SK-N-SH (cell line): ENCODE measurements around the gene UTY. TPM values are rescaled to one million over a fixed set of nuclear protein-coding genes. Genes with fewer than 3 reads are reported as not detected.

Experiments used
- CTCF ChIA-PET: fragments of 300-600, 350-600 bp; formaldehyde crosslinking; extraction: SDS; loops from one replicate; lab custom pipeline; 2021; lab: Yijun Ruan, JAX
- POLR2A ChIA-PET: fragments of 350-600 bp; sonication (Branson Sonifier 250); formaldehyde crosslinking; extraction: SDS; loops from one replicate; lab custom pipeline; 2020; ENCODE audit warnings: antibody characterized with exemption, inconsistent platforms; lab: Yijun Ruan, JAX
- DNase-seq: peaks from one replicate; pipeline ENCODE4 v3.0.0; 2012
- H2AFZ ChIP-seq: fragments of 200-600 bp; sonication (generic); 2 replicates; pipeline ENCODE4 v1.8.1; 2016; ENCODE audit warnings: antibody characterized with exemption, mild to moderate bottlenecking, low read depth
- H3F3A ChIP-seq: fragments of 200-600 bp; sonication (generic); replicated peaks from 2 replicates; pipeline ENCODE3; 2016; ENCODE audit warnings: antibody characterized with exemption, mild to moderate bottlenecking; ENCODE audit not compliant: insufficient read depth
- H3K27ac ChIP-seq, 2 experiments: fragments of 200-500 bp in 1 of 2; fragments of 200-600 bp in 1 of 2; sonication (Bioruptor generic) in 1 of 2; sonication (generic), shearing (Covaris generic) in 1 of 2; 2 replicates each; pipeline versions ENCODE4 v1.5.1 to v1.6.1; 2014 to 2016; ENCODE audit warnings: low read depth in 2 of 2, inconsistent platforms in 1 of 2, low read length in 1 of 2, mild to moderate bottlenecking in 1 of 2, mixed read lengths in 1 of 2
- H3K27me3 ChIP-seq: fragments of 200-600 bp; sonication (generic), shearing (Covaris generic); 2 replicates; pipeline ENCODE4 v1.6.1; 2016; ENCODE audit warnings: mixed run types; ENCODE audit not compliant: insufficient read depth
- H3K36me3 ChIP-seq, 2 experiments: fragments of 200-500 bp in 1 of 2; fragments of 200-600 bp in 1 of 2; sonication (Bioruptor generic) in 1 of 2; sonication (generic) in 1 of 2; replicated peaks in 1 of 2; 2 replicates each; pipeline versions ENCODE3 to v1.5.1; 2014 to 2016; ENCODE audit warnings: low read length in 1 of 2, mild to moderate bottlenecking in 1 of 2; ENCODE audit not compliant: insufficient read depth in 2 of 2, control insufficient read depth in 1 of 2
- H3K4me1 ChIP-seq, 2 experiments: fragments of 200-500 bp in 1 of 2; fragments of 200-600 bp in 1 of 2; sonication (Bioruptor generic) in 1 of 2; sonication (generic), shearing (Covaris generic) in 1 of 2; 2 replicates each; pipeline versions ENCODE4 v1.5.1 to v1.6.1; 2014 to 2016; ENCODE audit warnings: low read depth in 1 of 2, low read length in 1 of 2, mixed run types in 1 of 2; ENCODE audit not compliant: insufficient read depth in 2 of 2, control insufficient read depth in 1 of 2
- H3K4me2 ChIP-seq: fragments of 200-600 bp; sonication (generic), shearing (Covaris generic); 2 replicates; pipeline ENCODE4 v1.6.1; 2017; ENCODE audit warnings: mixed run types
- H3K4me3 ChIP-seq, 2 experiments: fragments of 200-500 bp in 1 of 2; fragments of 200-600 bp in 1 of 2; sonication (Bioruptor generic) in 1 of 2; sonication (generic), shearing (Covaris generic) in 1 of 2; 2 replicates each; pipeline versions ENCODE4 v1.5.1 to v1.8.1; 2014 to 2016; ENCODE audit warnings: low read depth in 2 of 2, inconsistent platforms in 1 of 2, low read length in 1 of 2, mild to moderate bottlenecking in 1 of 2, mixed read lengths in 1 of 2, moderate library complexity in 1 of 2
- H3K79me2 ChIP-seq: fragments of 200-600 bp; sonication (generic); 2 replicates; pipeline ENCODE4 v1.8.1; 2017; ENCODE audit warnings: mild to moderate bottlenecking; ENCODE audit not compliant: insufficient read depth
- H3K9ac ChIP-seq: fragments of 200-600 bp; sonication (generic); 2 replicates; pipeline ENCODE4 v1.6.1; 2017; ENCODE audit warnings: mixed run types
- H3K9me2 ChIP-seq: fragments of 200-600 bp; sonication (generic); 2 replicates; pipeline ENCODE4 v1.6.1; 2017; ENCODE audit warnings: mixed run types
- H3K9me3 ChIP-seq: fragments of 200-600 bp; sonication (generic); 2 replicates; pipeline ENCODE4 v1.6.1; 2017; ENCODE audit warnings: mixed run types, mild to moderate bottlenecking, moderate library complexity
- H4K20me1 ChIP-seq: fragments of 200-600 bp; sonication (generic); 2 replicates; pipeline ENCODE4 v1.6.1; 2017; ENCODE audit warnings: mild to moderate bottlenecking, mixed run types; ENCODE audit not compliant: insufficient read depth
- CHD2 ChIP-seq: fragments of 150-350 bp; IDR thresholded peaks from 2 replicates; pipeline ENCODE4 v1.6.1; 2018; ENCODE audit warnings: low read length; ENCODE audit not compliant: partially characterized antibody
- CTCF ChIP-seq: fragments of 200-600 bp; sonication (generic); IDR thresholded peaks from 2 replicates; pipeline ENCODE4 v1.6.1; 2017; ENCODE audit warnings: antibody characterized with exemption, mild to moderate bottlenecking, moderate library complexity
- EP300 ChIP-seq, 2 experiments: IDR thresholded peaks; 2 replicates each; pipeline versions ENCODE4 v1.4.0 to v1.6.1; 2012; ENCODE audit warnings: borderline replicate concordance in 1 of 2, low read depth in 1 of 2, low read length in 1 of 2
- FOSL2 ChIP-seq: IDR thresholded peaks from 2 replicates; pipeline ENCODE4 v1.4.0; 2012; ENCODE audit warnings: low read depth, mild to moderate bottlenecking, moderate library complexity, borderline replicate concordance
- FOXM1 ChIP-seq: IDR thresholded peaks from 2 replicates; pipeline ENCODE4 v1.4.0; 2012; ENCODE audit warnings: low read depth, mild to moderate bottlenecking
- GABPA ChIP-seq: IDR thresholded peaks from 2 replicates; pipeline ENCODE4 v1.4.0; 2012; ENCODE audit warnings: low read depth, mild to moderate bottlenecking
- JUND ChIP-seq: IDR thresholded peaks from 2 replicates; pipeline ENCODE4 v1.4.0; 2012
- MAX ChIP-seq: IDR thresholded peaks from 2 replicates; pipeline ENCODE4 v1.4.0; 2012; ENCODE audit warnings: low read depth
- MXI1 ChIP-seq: IDR thresholded peaks from 2 replicates; pipeline ENCODE4 v1.6.1; 2012; ENCODE audit warnings: mild to moderate bottlenecking, low read depth, low read length, improper control_type of control experiment
- NFIC ChIP-seq: IDR thresholded peaks from 2 replicates; pipeline ENCODE4 v1.4.0; 2012; ENCODE audit warnings: borderline replicate concordance
- NRF1 ChIP-seq: IDR thresholded peaks from 2 replicates; pipeline ENCODE4 v1.6.1; 2012; ENCODE audit warnings: low read depth, mild to moderate bottlenecking, low read length
- PBX3 ChIP-seq: IDR thresholded peaks from 2 replicates; pipeline ENCODE4; 2012
- POLR2AphosphoS5 ChIP-seq: IDR thresholded peaks from 2 replicates; pipeline ENCODE4 v1.6.1; 2012; ENCODE audit warnings: low read depth, low read length
- REST ChIP-seq: IDR thresholded peaks from 2 replicates; pipeline ENCODE4 v1.6.1; 2012; ENCODE audit warnings: mild to moderate bottlenecking, low read depth, low read length, moderate library complexity
- SIN3A ChIP-seq: IDR thresholded peaks from 2 replicates; pipeline ENCODE4 v1.6.1; 2012; ENCODE audit warnings: low read depth, mild to moderate bottlenecking, low read length, moderate library complexity, borderline replicate concordance
- SMC3 ChIP-seq: IDR thresholded peaks from 2 replicates; pipeline ENCODE4 v1.6.1; 2012; ENCODE audit warnings: low read depth, low read length, improper control_type of control experiment
- TCF12 ChIP-seq: IDR thresholded peaks from 2 replicates; pipeline ENCODE4 v1.4.0; 2012
- TEAD4 ChIP-seq: IDR thresholded peaks from 2 replicates; pipeline ENCODE4 v1.4.0; 2012; ENCODE audit warnings: mild to moderate bottlenecking, borderline replicate concordance; ENCODE audit not compliant: insufficient read depth
- USF1 ChIP-seq: IDR thresholded peaks from 2 replicates; pipeline ENCODE4 v1.4.0; 2012; ENCODE audit warnings: low read depth, borderline replicate concordance
- USF2 ChIP-seq: fragments of 150-350 bp; IDR thresholded peaks from 2 replicates; pipeline ENCODE4 v1.6.1; 2017; ENCODE audit warnings: antibody characterized with exemption, low read length, low read depth, borderline replicate concordance
- WGBS: methylation state at CpG from one replicate; pipeline ENCODE4 v1.1.6; 2017; ENCODE audit warnings: low lambda C conversion rate; 5-methylcytosine and 5-hydroxymethylcytosine counted together
- polyA plus RNA-seq, 3 experiments: library from polyadenylated mRNA; depleted of rRNA; stranded (reverse); fragments of >200 nt; gene quantifications; 2 replicates each; pipeline ENCODE4 v1.2.3, GENCODE V29; 2012

Gene UTY
- polyA plus RNA-seq, 1 of the 3 experiments (the other 2 are of a cell fraction): not detected

- TF ChIP-seq USF2 (no peak), NFIC (no peak), JUND (no peak)
These were observed 13.9 kb upstream of the UTY start (continued) for GRCh38 chrY:13493737-13494136.

- no peak for DNase-seq
- no peak overlapping the region for H3K4me2 ChIP-seq
- no peak overlapping the region for H3K4me3 ChIP-seq
- H4K20me1 ChIP-seq: no peaks in the 10 kb centered on the region
- no peaks in the 10 kb centered on the region for H3K36me3 ChIP-seq
- POLR2A ChIA-PET: no interaction called here
- H3K27ac ChIP-seq: no peak overlapping the region
- H3K27me3 ChIP-seq: no peaks in the 10 kb centered on the region
- no peaks in the 10 kb centered on the region for H3K9me3 ChIP-seq
- no peaks in the 10 kb centered on the region for H3K4me1 ChIP-seq
- H2AFZ ChIP-seq: no peak overlapping the region
- H3K79me2 ChIP-seq: no peaks in the 10 kb centered on the region
- no peak overlapping the region for H3K9ac ChIP-seq
- TF ChIP-seq REST (no peak), TCF12 (no peak), CTCF (no peak), POLR2AphosphoS5 (no peak), TEAD4 (no peak), EP300 (IDR thresholded peaks at IDR 0.05; ENCODE audit: borderline replicate concordance in 1 of 2, low read depth in 1 of 2, low read length in 1 of 2) (no peak), SIN3A (no peak), NFIC (no peak), NRF1 (no peak), CHD2 (no peak), FOSL2 (no peak), GABPA (no peak), PBX3 (no peak), MAX (no peak), USF1 (no peak), SMC3 (no peak), MXI1 (no peak), USF2 (no peak), FOXM1 (no peak)
- no peaks in the 10 kb centered on the region for H3K9me2 ChIP-seq
- no CpG with 5 or more reads among the region's 2 CpGs for WGBS
- CTCF ChIA-PET: no interaction called here
- H3F3A ChIP-seq: no peaks in the 10 kb centered on the region
These were observed 12.6 kb upstream of the UTY start for GRCh38 chrY:13492408-13492807.
